ENCODE data around the gene ZNF774.

DNA sequence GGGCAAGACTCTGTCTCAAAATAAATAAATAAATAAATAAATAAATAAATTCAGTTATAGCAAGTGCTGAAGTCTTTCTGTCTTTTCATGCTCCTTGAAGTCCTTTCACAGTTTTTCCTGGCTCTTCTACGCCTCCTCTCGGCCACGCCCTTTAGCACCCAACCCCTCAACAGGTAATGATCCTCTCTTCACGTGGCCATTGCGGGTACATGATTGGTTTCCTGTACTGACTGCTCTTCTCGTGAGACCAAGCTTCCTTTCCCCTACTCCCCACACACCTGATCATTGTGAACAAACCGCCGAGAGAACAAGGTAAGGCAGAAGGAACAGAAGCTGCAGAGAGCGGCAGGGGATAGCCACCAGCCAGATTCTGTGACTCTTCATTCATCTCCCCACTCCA is 2.3 kb upstream of the ZNF774 start:
- TF ChIP-seq, protein P1, sequence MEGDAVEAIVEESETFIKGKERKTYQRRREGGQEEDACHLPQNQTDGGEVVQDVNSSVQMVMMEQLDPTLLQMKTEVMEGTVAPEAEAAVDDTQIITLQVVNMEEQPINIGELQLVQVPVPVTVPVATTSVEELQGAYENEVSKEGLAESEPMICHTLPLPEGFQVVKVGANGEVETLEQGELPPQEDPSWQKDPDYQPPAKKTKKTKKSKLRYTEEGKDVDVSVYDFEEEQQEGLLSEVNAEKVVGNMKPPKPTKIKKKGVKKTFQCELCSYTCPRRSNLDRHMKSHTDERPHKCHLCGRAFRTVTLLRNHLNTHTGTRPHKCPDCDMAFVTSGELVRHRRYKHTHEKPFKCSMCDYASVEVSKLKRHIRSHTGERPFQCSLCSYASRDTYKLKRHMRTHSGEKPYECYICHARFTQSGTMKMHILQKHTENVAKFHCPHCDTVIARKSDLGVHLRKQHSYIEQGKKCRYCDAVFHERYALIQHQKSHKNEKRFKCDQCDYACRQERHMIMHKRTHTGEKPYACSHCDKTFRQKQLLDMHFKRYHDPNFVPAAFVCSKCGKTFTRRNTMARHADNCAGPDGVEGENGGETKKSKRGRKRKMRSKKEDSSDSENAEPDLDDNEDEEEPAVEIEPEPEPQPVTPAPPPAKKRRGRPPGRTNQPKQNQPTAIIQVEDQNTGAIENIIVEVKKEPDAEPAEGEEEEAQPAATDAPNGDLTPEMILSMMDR (tag by site-specific recombination; IDR thresholded peaks at IDR 0.05): no peak
- TF ChIP-seq YY1 (tag by site-specific recombination; IDR thresholded peaks at IDR 0.05): no peak
